ENCODE measurements around the gene ACTG1. TPM values are rescaled to one million over a fixed set of nuclear protein-coding genes. Genes with fewer than 3 reads are reported as not detected.

ACTG1 gene
- total and polyA plus RNA-seq, 2 of the 13 experiments (the other 11 are each of a cell fraction or from before 2014, with no cell fraction given), result 973 to 1,138 TPM

- TF ChIP-seq REST (IDR thresholded peaks at IDR 0.05; ENCODE audit: borderline replicate concordance in 1 of 2, low read depth in 1 of 2, low read length in 2 of 2), result no peak
- TF ChIP-seq ZBTB21 (CRISPR knock-in tag; IDR thresholded peaks at IDR 0.05), result no peak
- TF ChIP-seq HNRNPK (IDR thresholded peaks at IDR 0.05; ENCODE audit: low read depth, low read length, poor library complexity, severe bottlenecking), result peak; percentile 23
- TF ChIP-seq JUN (CRISPR knock-in tag; IDR thresholded peaks at IDR 0.05), result no peak
- TF ChIP-seq ISL2 (CRISPR knock-in tag; IDR thresholded peaks at IDR 0.05), result no peak
- 0 out of 2 replicates have a peak, but pooled peaks have one; percentile 2 for TF ChIP-seq ZNF674 (CRISPR knock-in tag; IDR thresholded peaks at IDR 0.05; ENCODE audit: low read depth)
- no peak for TF ChIP-seq SP140L (CRISPR knock-in tag; IDR thresholded peaks at IDR 0.05; ENCODE audit: borderline replicate concordance)
- no peak for TF ChIP-seq CENPX (CRISPR knock-in tag; IDR thresholded peaks at IDR 0.05)
- TF ChIP-seq ZBTB2 (CRISPR knock-in tag; IDR thresholded peaks at IDR 0.05; ENCODE audit: low read depth), result peak; percentile 17; the same call in 1 of the 2 replicates
- TF ChIP-seq PRDM10 (CRISPR knock-in tag; IDR thresholded peaks at IDR 0.05; ENCODE audit: low read depth), result no peak
- no peak for TF ChIP-seq ZKSCAN5 (CRISPR knock-in tag; IDR thresholded peaks at IDR 0.05)
- peak; percentile 27; the same call in 1 of the 2 replicates for TF ChIP-seq NCOA1 (CRISPR knock-in tag; IDR thresholded peaks at IDR 0.05)
- TF ChIP-seq XBP1 (CRISPR knock-in tag; IDR thresholded peaks at IDR 0.05), result no peak; the same call in 1 of the 2 replicates
- peak; percentile 82; the same call in 1 of the 2 replicates for TF ChIP-seq MEIS2 (CRISPR knock-in tag; IDR thresholded peaks at IDR 0.05)
- peak; percentile 90 for TF ChIP-seq IKZF4 (CRISPR knock-in tag; IDR thresholded peaks at IDR 0.05; ENCODE audit: borderline replicate concordance, low read depth, not compliant biosample characterization)
- no peak for TF ChIP-seq ZBTB1 (CRISPR knock-in tag; IDR thresholded peaks at IDR 0.05; ENCODE audit: borderline replicate concordance)
- TF ChIP-seq ZNF768 (CRISPR knock-in tag; IDR thresholded peaks at IDR 0.05), result peak; percentile 69
- TF ChIP-seq RAD21 (CRISPR knock-in tag; IDR thresholded peaks at IDR 0.05), result peak; percentile 43; the same call in 1 of the 2 replicates
- TF ChIP-seq ZBTB7A (CRISPR knock-in tag; IDR thresholded peaks at IDR 0.05), result peak; percentile 87; the same call in 1 of the 2 replicates
These were observed 24.9 kb downstream of the ACTG1 start (continued) for GRCh38 chr17:81487487-81488275.
